Measurements from ENCODE around the gene SETDB2. TPM values are rescaled to one million over a fixed set of nuclear protein-coding genes. Genes with fewer than 3 reads are reported as not detected.

The SETDB2 gene
- total RNA-seq, 2 experiments from 2014 or later = 14.2 to 15.1 TPM

- no peak overlapping the region for H3K27ac Mint-ChIP-seq
- no peaks in the 10 kb centered on the region for H3K27me3 Mint-ChIP-seq
- peaks cover 6% of the 10 kb centered on the region for H3K36me3 Mint-ChIP-seq (ENCODE audit: low read depth)
- no peak for ATAC-seq
- CTCF ChIA-PET = no interaction called here
- POLR2A ChIA-PET = no interaction called here
- H3K9me3 Mint-ChIP-seq (ENCODE audit: low read depth) = peaks cover 6% of the 10 kb centered on the region
- H3K4me1 Mint-ChIP-seq = no peaks in the 10 kb centered on the region
- intact Hi-C loops (cut with DNase I, micrococcal nuclease) = no loop called here
- no peak for DNase-seq
- H3K4me3 Mint-ChIP-seq = no peak overlapping the region
Measured at GRCh38 chr13:49410006-49410405, 34.1 kb upstream of the SETDB2 start.

- peaks cover 2% of the 10 kb centered on the region for H3K9me3 Mint-ChIP-seq (ENCODE audit: low read depth)
- POLR2A ChIA-PET = no interaction called here
Measured at GRCh38 chr13:49410477-49410876, 33.6 kb upstream of the SETDB2 start.

GRCh38 chr13:49411353-49411752 lies 32.7 kb upstream of the SETDB2 start:
- DNase-seq (no peak), ATAC-seq (no peak)
- no peaks in the 10 kb centered on the region for H3K27me3 Mint-ChIP-seq
- no peak overlapping the region for H3K4me3 Mint-ChIP-seq
- no peaks in the 10 kb centered on the region for H3K4me1 Mint-ChIP-seq
- no peak overlapping the region for H3K27ac Mint-ChIP-seq
- H3K36me3 Mint-ChIP-seq (ENCODE audit: low read depth) = no peaks in the 10 kb centered on the region
- H3K9me3 Mint-ChIP-seq (ENCODE audit: low read depth) = no peaks in the 10 kb centered on the region
- intact Hi-C loops (cut with DNase I, micrococcal nuclease) = no loop called here
- POLR2A ChIA-PET = no interaction called here
- CTCF ChIA-PET = no interaction called here

More at GRCh38 chr13:49410477-49410876, 33.6 kb upstream of the SETDB2 start:
- Mint-ChIP-seq H3K36me3 (ENCODE audit: low read depth) (peaks cover 2% of the 10 kb centered on the region), H3K4me3 (no peak overlapping the region), H3K27me3 (no peaks in the 10 kb centered on the region), H3K4me1 (no peaks in the 10 kb centered on the region), H3K27ac (no peak overlapping the region)
- DNase-seq (no peak), ATAC-seq (no peak)
- CTCF ChIA-PET = no interaction called here
- intact Hi-C loops (cut with DNase I, micrococcal nuclease) = no loop called here

GRCh38 chr13:49412749-49413148 lies 31.3 kb upstream of the SETDB2 start:
- no peak for DNase-seq
- no peak overlapping the region for H3K4me3 Mint-ChIP-seq
- POLR2A ChIA-PET = no interaction called here
- no peak for ATAC-seq
- H3K36me3 Mint-ChIP-seq (ENCODE audit: low read depth) = no peaks in the 10 kb centered on the region
- CTCF ChIA-PET = no interaction called here
- no peak overlapping the region for H3K27ac Mint-ChIP-seq
- H3K9me3 Mint-ChIP-seq (ENCODE audit: low read depth) = no peaks in the 10 kb centered on the region
- intact Hi-C loops (cut with DNase I, micrococcal nuclease) = no loop called here
- no peaks in the 10 kb centered on the region for H3K27me3 Mint-ChIP-seq
- H3K4me1 Mint-ChIP-seq = no peaks in the 10 kb centered on the region

GRCh38 chr13:49417161-49417560 lies 26.9 kb upstream of the SETDB2 start:
- H3K4me3 Mint-ChIP-seq = no peak overlapping the region
- CTCF ChIA-PET = no interaction called here

GRCh38 chr13:49418206-49418605 lies 25.9 kb upstream of the SETDB2 start:
- DNase-seq (no peak), ATAC-seq (no peak)
- intact Hi-C loops (cut with DNase I, micrococcal nuclease) = no loop called here
- Mint-ChIP-seq H3K36me3 (ENCODE audit: low read depth) (no peaks in the 10 kb centered on the region), H3K9me3 (ENCODE audit: low read depth) (no peaks in the 10 kb centered on the region), H3K27ac (no peak overlapping the region), H3K4me3 (no peak overlapping the region), H3K27me3 (no peaks in the 10 kb centered on the region), H3K4me1 (no peaks in the 10 kb centered on the region)
- ChIA-PET POLR2A (no interaction called here), CTCF (interaction anchor here (1.2 kb wide), 1 partner anchor 75 kb away, joined by 4 read pairs; no protein-coding TSS in a partner anchor)

More at GRCh38 chr13:49417161-49417560, 26.9 kb upstream of the SETDB2 start:
- no peaks in the 10 kb centered on the region for H3K36me3 Mint-ChIP-seq (ENCODE audit: low read depth)
- no peak overlapping the region for H3K27ac Mint-ChIP-seq
- ATAC-seq (no peak), DNase-seq (no peak)
- no peaks in the 10 kb centered on the region for H3K9me3 Mint-ChIP-seq (ENCODE audit: low read depth)
- POLR2A ChIA-PET = no interaction called here
- intact Hi-C loops (cut with DNase I, micrococcal nuclease) = no loop called here
- H3K4me1 Mint-ChIP-seq = no peaks in the 10 kb centered on the region
- no peaks in the 10 kb centered on the region for H3K27me3 Mint-ChIP-seq

- Mint-ChIP-seq H3K36me3 (ENCODE audit: low read depth) (no peaks in the 10 kb centered on the region), H3K4me1 (no peaks in the 10 kb centered on the region), H3K9me3 (ENCODE audit: low read depth) (no peaks in the 10 kb centered on the region), H3K27me3 (no peaks in the 10 kb centered on the region), H3K27ac (no peak overlapping the region), H3K4me3 (no peak overlapping the region)
- DNase-seq (no peak), ATAC-seq (no peak)
- intact Hi-C loops (cut with DNase I, micrococcal nuclease) = no loop called here
- CTCF ChIA-PET = interaction anchor here (0.6 to 1.2 kb wide), 3 partner anchors 39 to 74 kb away, joined by 3 to 4 read pairs (median 4); no protein-coding TSS in a partner anchor
- POLR2A ChIA-PET = no interaction called here
Measured at GRCh38 chr13:49419276-49419675, 24.8 kb upstream of the SETDB2 start.

- no peaks in the 10 kb centered on the region for H3K4me1 Mint-ChIP-seq
- H3K9me3 Mint-ChIP-seq (ENCODE audit: low read depth) = no peaks in the 10 kb centered on the region
- H3K27me3 Mint-ChIP-seq = no peaks in the 10 kb centered on the region
- ChIA-PET POLR2A (no interaction called here), CTCF (interaction anchor here (0.6 kb wide), 1 partner anchor 186 kb away, joined by 4 read pairs; no protein-coding TSS in a partner anchor)
- H3K4me3 Mint-ChIP-seq = no peak overlapping the region
- DNase-seq (peak; percentile 46), ATAC-seq (peak; percentile 64)
- no peak overlapping the region for H3K27ac Mint-ChIP-seq
- no peaks in the 10 kb centered on the region for H3K36me3 Mint-ChIP-seq (ENCODE audit: low read depth)
- intact Hi-C loops (cut with DNase I, micrococcal nuclease) = loop anchor here (1.0 kb wide), 1 partner anchor 186 kb away; no protein-coding TSS in a partner anchor
Measured at GRCh38 chr13:49421391-49421790, 22.7 kb upstream of the SETDB2 start.

- H3K27ac Mint-ChIP-seq = no peak overlapping the region
- intact Hi-C loops (cut with DNase I, micrococcal nuclease) = no loop called here
- H3K4me3 Mint-ChIP-seq = no peak overlapping the region
- no peak for DNase-seq
- no peaks in the 10 kb centered on the region for H3K9me3 Mint-ChIP-seq (ENCODE audit: low read depth)
- POLR2A ChIA-PET = no interaction called here
- ATAC-seq = no peak
- H3K27me3 Mint-ChIP-seq = no peaks in the 10 kb centered on the region
- CTCF ChIA-PET = interaction anchor here (1.2 kb wide), 1 partner anchor 183 kb away, joined by 4 read pairs; no protein-coding TSS in a partner anchor
- no peaks in the 10 kb centered on the region for H3K36me3 Mint-ChIP-seq (ENCODE audit: low read depth)
- no peaks in the 10 kb centered on the region for H3K4me1 Mint-ChIP-seq
Measured at GRCh38 chr13:49424011-49424560, 20.0 kb upstream of the SETDB2 start.

- Mint-ChIP-seq H3K36me3 (ENCODE audit: low read depth) (no peaks in the 10 kb centered on the region), H3K4me3 (no peak overlapping the region), H3K27ac (no peak overlapping the region), H3K27me3 (no peaks in the 10 kb centered on the region), H3K4me1 (no peaks in the 10 kb centered on the region), H3K9me3 (ENCODE audit: low read depth) (no peaks in the 10 kb centered on the region)
- ChIA-PET CTCF (interaction anchor here (0.9 to 1.3 kb wide), 4 partner anchors 8 to 381 kb away, joined by 3 to 4 read pairs (median 3); no protein-coding TSS in a partner anchor), POLR2A (interaction anchor here (0.6 kb wide), 1 partner anchor 22 kb away, joined by 3 read pairs; no protein-coding TSS in a partner anchor)
- no peak for ATAC-seq
- intact Hi-C loops (cut with DNase I, micrococcal nuclease) = no loop called here
- no peak for DNase-seq
Measured at GRCh38 chr13:49428041-49428763, 15.9 kb upstream of the SETDB2 start.

- Mint-ChIP-seq H3K27ac (no peak overlapping the region), H3K4me1 (no peaks in the 10 kb centered on the region), H3K36me3 (ENCODE audit: low read depth) (no peaks in the 10 kb centered on the region), H3K27me3 (no peaks in the 10 kb centered on the region), H3K9me3 (ENCODE audit: low read depth) (no peaks in the 10 kb centered on the region), H3K4me3 (no peak overlapping the region)
- CTCF ChIA-PET = interaction anchor here (1.3 kb wide), 1 partner anchor 40 kb away, joined by 3 read pairs; no protein-coding TSS in a partner anchor
- POLR2A ChIA-PET = no interaction called here
- DNase-seq (no peak), ATAC-seq (no peak)
- intact Hi-C loops (cut with DNase I, micrococcal nuclease) = no loop called here
Measured at GRCh38 chr13:49429121-49429520, 15.0 kb upstream of the SETDB2 start.

GRCh38 chr13:49435992-49436391 lies 8.1 kb upstream of the SETDB2 start:
- Mint-ChIP-seq H3K36me3 (ENCODE audit: low read depth) (no peaks in the 10 kb centered on the region), H3K4me3 (no peak overlapping the region), H3K4me1 (peaks cover 6% of the 10 kb centered on the region), H3K27me3 (no peaks in the 10 kb centered on the region), H3K27ac (no peak overlapping the region), H3K9me3 (ENCODE audit: low read depth) (no peaks in the 10 kb centered on the region)
- POLR2A ChIA-PET = interaction anchor here (0.6 kb wide), 1 partner anchor 1655 kb away, joined by 3 read pairs; no protein-coding TSS in a partner anchor
- intact Hi-C loops (cut with DNase I, micrococcal nuclease) = no loop called here
- no peak for DNase-seq
- CTCF ChIA-PET = interaction anchor here (1.2 kb wide), 1 partner anchor 8 kb away, joined by 3 read pairs; no protein-coding TSS in a partner anchor
- ATAC-seq = no peak
